A549 (cell line): Measurements from ENCODE around the gene TMEM225B.

Experiments used
- CHD4 ChIP-seq: fragments of 200-600 bp; sonication (generic); IDR thresholded peaks from 2 replicates; pipeline ENCODE4 v1.6.1; 2016; ENCODE audit warnings: antibody characterized with exemption, mild to moderate bottlenecking, borderline replicate concordance
- EHMT2 ChIP-seq: fragments of 200-600 bp; sonication (generic); IDR thresholded peaks from 2 replicates; pipeline ENCODE4 v1.6.1; 2016; ENCODE audit warnings: antibody characterized with exemption, low read depth, mild to moderate bottlenecking, moderate library complexity
- JUN ChIP-seq, 2 experiments: fragments of >200 bp; sonication (Bioruptor Twin); formaldehyde crosslinking; IDR thresholded peaks; 2 replicates in 1 of 2; 3 replicates in 1 of 2; pipeline ENCODE4 v1.6.1; 2016 to 2017
- JUNB ChIP-seq: fragments of >200 bp; sonication (Bioruptor Twin); formaldehyde crosslinking; IDR thresholded peaks from 2 replicates; pipeline ENCODE4 v1.6.1; 2016
- KDM1A ChIP-seq: fragments of 200-600 bp; sonication (generic); IDR thresholded peaks from 2 replicates; pipeline ENCODE4 v1.6.1; 2016; ENCODE audit warnings: low read depth, mild to moderate bottlenecking
- POLR2A ChIP-seq: IDR thresholded peaks from 2 replicates; pipeline ENCODE4 v1.6.1; 2012; ENCODE audit warnings: mild to moderate bottlenecking, low read length
- RFX5 ChIP-seq: fragments of 450-650 bp; IDR thresholded peaks from 2 replicates; pipeline ENCODE4 v1.7.1; 2014; ENCODE audit warnings: antibody characterized with exemption, mild to moderate bottlenecking, moderate library complexity
- SREBF2 ChIP-seq: fragments of 450-650 bp; IDR thresholded peaks from 2 replicates; pipeline ENCODE4 v1.6.1; 2014; ENCODE audit warnings: mild to moderate bottlenecking, moderate library complexity
- TFCP2L1 ChIP-seq: fragments of 250-450 bp; sonication (Bioruptor Pico); IDR thresholded peaks from 2 replicates; pipeline ENCODE4 v1.5.0; 2021; ENCODE audit warnings: mild to moderate bottlenecking
- TF ChIP-seq, protein P1 (sequence below): fragments of >200 bp; sonication (Bioruptor Twin); formaldehyde crosslinking; IDR thresholded peaks from 3 replicates; pipeline ENCODE4 v1.5.1; 2016
- TF ChIP-seq, protein P2 (sequence below): fragments of 200-600 bp; sonication (generic); IDR thresholded peaks from 2 replicates; pipeline ENCODE4 v1.6.1; 2016; ENCODE audit warnings: antibody characterized with exemption, mild to moderate bottlenecking, moderate library complexity

DNA sequence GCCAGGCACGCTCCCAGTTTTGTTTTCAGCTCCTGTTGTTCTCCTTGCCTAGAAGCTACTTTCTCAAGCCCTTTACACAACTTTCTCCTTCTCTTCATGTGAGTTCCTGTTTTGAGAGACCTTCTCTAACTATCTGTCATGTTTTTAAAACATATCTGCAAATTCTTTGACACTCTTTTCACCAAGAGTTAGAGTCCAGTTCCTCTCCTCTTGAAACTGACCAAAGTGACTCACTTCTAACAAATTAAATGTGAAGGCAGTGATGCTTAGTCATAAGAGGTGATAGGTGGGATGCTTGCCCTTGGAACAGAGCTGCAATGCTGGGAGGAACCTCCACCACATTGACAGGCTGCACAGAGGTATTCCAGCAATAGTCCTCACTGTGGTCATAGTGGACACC lies 44.0 kb downstream of the TMEM225B start:
- TF ChIP-seq, protein P1, sequence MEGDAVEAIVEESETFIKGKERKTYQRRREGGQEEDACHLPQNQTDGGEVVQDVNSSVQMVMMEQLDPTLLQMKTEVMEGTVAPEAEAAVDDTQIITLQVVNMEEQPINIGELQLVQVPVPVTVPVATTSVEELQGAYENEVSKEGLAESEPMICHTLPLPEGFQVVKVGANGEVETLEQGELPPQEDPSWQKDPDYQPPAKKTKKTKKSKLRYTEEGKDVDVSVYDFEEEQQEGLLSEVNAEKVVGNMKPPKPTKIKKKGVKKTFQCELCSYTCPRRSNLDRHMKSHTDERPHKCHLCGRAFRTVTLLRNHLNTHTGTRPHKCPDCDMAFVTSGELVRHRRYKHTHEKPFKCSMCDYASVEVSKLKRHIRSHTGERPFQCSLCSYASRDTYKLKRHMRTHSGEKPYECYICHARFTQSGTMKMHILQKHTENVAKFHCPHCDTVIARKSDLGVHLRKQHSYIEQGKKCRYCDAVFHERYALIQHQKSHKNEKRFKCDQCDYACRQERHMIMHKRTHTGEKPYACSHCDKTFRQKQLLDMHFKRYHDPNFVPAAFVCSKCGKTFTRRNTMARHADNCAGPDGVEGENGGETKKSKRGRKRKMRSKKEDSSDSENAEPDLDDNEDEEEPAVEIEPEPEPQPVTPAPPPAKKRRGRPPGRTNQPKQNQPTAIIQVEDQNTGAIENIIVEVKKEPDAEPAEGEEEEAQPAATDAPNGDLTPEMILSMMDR, result no peak
- TF ChIP-seq CHD4 (no peak), KDM1A (no peak), TFCP2L1 (CRISPR knock-in tag) (no peak), SREBF2 (no peak), EHMT2 (no peak), RFX5 (no peak), POLR2A (no peak), JUNB (no peak), JUN (IDR thresholded peaks at IDR 0.05) (no peak)
- TF ChIP-seq, protein P2, sequence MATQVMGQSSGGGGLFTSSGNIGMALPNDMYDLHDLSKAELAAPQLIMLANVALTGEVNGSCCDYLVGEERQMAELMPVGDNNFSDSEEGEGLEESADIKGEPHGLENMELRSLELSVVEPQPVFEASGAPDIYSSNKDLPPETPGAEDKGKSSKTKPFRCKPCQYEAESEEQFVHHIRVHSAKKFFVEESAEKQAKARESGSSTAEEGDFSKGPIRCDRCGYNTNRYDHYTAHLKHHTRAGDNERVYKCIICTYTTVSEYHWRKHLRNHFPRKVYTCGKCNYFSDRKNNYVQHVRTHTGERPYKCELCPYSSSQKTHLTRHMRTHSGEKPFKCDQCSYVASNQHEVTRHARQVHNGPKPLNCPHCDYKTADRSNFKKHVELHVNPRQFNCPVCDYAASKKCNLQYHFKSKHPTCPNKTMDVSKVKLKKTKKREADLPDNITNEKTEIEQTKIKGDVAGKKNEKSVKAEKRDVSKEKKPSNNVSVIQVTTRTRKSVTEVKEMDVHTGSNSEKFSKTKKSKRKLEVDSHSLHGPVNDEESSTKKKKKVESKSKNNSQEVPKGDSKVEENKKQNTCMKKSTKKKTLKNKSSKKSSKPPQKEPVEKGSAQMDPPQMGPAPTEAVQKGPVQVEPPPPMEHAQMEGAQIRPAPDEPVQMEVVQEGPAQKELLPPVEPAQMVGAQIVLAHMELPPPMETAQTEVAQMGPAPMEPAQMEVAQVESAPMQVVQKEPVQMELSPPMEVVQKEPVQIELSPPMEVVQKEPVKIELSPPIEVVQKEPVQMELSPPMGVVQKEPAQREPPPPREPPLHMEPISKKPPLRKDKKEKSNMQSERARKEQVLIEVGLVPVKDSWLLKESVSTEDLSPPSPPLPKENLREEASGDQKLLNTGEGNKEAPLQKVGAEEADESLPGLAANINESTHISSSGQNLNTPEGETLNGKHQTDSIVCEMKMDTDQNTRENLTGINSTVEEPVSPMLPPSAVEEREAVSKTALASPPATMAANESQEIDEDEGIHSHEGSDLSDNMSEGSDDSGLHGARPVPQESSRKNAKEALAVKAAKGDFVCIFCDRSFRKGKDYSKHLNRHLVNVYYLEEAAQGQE, result no peak
